A673 (cell line): ENCODE measurements around the gene PCSK6.

Source experiments
- EZH2 ChIP-seq: fragments of 200-600 bp; sonication (generic); IDR thresholded peaks from 2 replicates; pipeline ENCODE4 v1.6.1; 2017; ENCODE audit warnings: borderline replicate concordance, low read depth, mild to moderate bottlenecking, mixed read lengths, antibody characterized with exemption, low read length; ENCODE audit not compliant: poor library complexity, severe bottlenecking
- TF ChIP-seq, protein P1 (sequence below): fragments of 300-800, 200-600 bp; sonication (generic); conservative IDR thresholded peaks from 2 replicates; pipeline ENCODE4 v1.5.1; 2017; ENCODE audit warnings: low read depth, mild to moderate bottlenecking, antibody characterized with exemption, low read length, moderate library complexity, mixed read lengths

GRCh38 chr15:101439920-101440319, 49.6 kb downstream of the PCSK6 start:
- TF ChIP-seq, protein P1, sequence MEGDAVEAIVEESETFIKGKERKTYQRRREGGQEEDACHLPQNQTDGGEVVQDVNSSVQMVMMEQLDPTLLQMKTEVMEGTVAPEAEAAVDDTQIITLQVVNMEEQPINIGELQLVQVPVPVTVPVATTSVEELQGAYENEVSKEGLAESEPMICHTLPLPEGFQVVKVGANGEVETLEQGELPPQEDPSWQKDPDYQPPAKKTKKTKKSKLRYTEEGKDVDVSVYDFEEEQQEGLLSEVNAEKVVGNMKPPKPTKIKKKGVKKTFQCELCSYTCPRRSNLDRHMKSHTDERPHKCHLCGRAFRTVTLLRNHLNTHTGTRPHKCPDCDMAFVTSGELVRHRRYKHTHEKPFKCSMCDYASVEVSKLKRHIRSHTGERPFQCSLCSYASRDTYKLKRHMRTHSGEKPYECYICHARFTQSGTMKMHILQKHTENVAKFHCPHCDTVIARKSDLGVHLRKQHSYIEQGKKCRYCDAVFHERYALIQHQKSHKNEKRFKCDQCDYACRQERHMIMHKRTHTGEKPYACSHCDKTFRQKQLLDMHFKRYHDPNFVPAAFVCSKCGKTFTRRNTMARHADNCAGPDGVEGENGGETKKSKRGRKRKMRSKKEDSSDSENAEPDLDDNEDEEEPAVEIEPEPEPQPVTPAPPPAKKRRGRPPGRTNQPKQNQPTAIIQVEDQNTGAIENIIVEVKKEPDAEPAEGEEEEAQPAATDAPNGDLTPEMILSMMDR = no peak
- TF ChIP-seq EZH2 = no peak
